Astrocyte of the hippocampus (primary cell): ENCODE measurements around the gene ELMO1.

ENCODE experiments used
- DNase-seq: peaks from one replicate; pipeline ENCODE4 v3.0.0; 2011; ENCODE audit warnings: low read depth, low spot score

ELMO1 gene

GRCh38 chr7:37349979-37350590, 98.6 kb downstream of the ELMO1 start:
- DNase-seq, result no peak

DNA sequence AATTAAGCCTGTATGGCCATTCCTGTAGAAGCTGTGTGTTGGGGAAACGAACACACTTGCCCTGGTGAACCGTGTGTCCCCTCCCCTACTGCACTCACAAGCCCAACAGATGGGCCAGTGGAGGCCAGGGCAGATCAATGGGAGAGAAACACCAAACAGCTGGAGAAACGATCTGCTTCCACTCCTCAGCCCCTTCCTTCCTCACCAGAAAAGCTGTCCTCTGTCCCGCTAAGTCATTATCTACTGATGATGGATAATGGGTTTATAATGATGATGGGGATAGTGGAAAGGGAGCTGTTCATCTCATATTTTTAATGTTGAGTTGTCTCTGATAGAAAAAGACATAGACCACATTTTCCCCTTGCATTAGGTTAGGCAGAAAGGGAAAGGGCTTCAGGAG, 99.7 kb downstream of the ELMO1 start:
- DNase-seq, result no peak

- DNase-seq, result no peak
Observed at GRCh38 chr7:37346761-37347160, 101.9 kb downstream of the ELMO1 start.

DNA sequence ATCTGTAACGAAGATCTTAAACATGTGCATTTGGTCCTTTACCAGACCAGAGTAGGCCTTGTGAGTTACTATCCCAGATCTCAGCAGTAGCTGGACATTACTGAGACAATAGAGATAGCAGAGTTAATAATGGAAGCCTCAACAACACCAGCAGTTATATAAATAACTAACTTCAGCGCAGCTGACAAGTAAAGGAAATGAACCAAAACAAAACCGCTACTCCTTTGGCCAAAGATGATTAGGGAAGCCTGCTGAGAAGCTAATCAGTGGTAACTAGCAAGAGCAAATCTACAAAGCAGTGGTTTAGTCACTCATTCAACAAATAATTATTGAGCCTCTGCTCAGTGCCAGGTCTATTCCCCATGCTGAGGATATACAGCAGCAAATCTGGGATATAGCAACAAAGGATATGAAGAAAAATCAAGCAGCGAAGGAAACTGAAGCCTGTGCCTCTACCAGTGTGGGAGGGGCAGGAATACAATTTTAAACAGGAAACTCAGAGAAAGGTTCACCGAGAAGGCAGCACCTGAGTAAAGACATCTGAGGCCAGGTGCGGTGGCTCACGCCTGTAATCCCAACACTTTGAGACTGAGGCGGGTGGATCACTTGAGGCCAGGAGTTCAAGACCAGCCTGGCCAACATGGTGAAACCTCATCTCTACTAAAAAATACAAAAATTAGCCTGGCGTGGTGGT, 103.6 kb downstream of the ELMO1 start:
- DNase-seq, result no peak

- no peak for DNase-seq
Observed at GRCh38 chr7:37342688-37343471, 105.8 kb downstream of the ELMO1 start.

DNA sequence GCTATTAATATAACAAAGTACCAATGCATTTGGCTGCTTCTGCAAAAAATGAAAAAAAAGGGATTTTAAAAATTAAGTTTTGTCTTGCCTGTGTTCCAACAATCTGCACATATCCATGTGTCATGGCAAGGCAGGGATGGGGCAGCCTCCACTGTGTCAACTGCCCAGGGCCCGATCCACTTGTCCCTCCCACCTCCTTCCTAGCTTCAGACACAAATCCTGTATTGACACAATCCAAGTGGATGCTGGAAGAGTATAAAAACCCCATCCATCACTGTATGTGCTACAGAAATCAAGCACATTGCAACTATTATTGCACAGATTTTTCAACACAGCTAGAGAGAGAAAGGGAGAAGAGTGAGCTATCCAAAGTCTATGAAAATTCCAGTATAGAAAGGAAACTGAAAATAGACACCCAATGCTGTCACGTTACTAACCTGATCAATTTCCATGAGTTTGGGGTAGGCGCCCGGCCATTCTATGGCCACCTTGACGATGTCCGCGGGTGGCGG, 106.4 kb downstream of the ELMO1 start:
- no peak for DNase-seq

DNA sequence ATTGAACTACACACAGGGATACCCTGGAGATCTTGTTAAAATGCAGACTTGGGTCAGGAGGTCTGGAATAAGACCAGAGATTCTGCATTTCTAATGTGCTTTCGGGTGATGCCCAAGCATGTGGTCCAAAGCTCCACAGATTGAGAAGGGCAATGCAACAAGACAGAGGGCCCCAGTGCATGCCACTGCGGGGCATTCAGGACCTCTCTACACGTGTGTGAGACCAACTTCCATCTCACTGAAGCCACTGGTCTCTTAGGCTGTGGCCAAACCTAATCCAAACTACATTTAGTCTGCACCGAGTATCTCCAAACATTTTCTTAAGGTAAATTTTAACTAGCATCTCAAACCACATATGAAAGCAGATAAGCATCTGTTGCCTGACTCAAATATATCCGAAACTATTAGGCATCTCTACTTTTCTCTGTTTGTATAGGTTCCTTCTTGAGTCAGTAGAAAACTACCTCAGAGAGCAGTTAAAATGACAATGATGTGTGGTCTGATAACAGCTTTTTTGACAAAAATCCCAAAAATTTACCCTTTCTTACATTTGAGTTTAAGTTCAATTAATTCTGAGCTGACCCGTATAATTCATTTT, 107.5 kb downstream of the ELMO1 start:
- DNase-seq, result no peak

DNA sequence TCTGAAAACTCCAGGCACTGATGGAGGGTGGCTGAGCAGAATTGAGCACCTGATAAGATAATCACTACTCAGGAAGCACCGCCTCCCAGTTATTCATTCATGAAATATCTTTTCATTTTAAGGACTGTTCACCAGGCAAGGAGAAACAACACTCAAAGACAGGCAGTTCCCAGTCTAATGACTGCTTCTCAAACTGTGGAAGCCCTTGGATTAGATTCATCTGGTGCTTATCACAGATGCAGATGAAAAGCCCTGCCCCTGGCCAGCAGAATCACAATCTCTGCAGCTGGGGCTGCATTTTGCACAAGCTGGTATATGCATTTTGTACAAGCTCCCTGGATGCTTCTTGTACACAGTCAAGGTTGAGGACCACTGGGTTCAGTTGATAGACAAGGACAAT, 109.7 kb downstream of the ELMO1 start:
- no peak for DNase-seq

GRCh38 chr7:37337522-37337921, 111.1 kb downstream of the ELMO1 start:
- no peak for DNase-seq

DNA sequence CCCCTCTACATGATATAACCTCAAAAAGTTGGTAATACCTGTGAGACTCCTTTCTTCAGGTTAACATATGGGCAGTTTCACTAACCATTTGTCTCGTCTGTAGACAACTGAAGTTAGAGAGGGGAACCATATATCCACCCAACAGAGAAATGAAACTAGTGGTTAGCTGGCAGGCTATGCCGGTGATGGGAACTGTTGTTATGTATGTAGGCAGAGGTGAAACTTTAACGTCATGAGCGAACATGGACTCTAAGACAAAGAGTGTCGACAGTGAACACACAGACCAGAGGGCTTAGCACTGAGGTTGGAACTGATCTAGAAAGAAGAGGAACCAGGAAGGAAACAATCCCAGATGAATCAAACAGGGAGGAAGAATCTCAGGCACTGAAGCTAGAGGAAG, 112.4 kb downstream of the ELMO1 start:
- no peak for DNase-seq

- no peak for DNase-seq
Observed at GRCh38 chr7:37333075-37333474, 115.6 kb downstream of the ELMO1 start.

- DNase-seq, result no peak
Observed at GRCh38 chr7:37332243-37333016, 116.2 kb downstream of the ELMO1 start.

GRCh38 chr7:37330775-37331174, 117.9 kb downstream of the ELMO1 start:
- no peak for DNase-seq

- no peak for DNase-seq
Observed at GRCh38 chr7:37329940-37330339, 118.7 kb downstream of the ELMO1 start.

DNA sequence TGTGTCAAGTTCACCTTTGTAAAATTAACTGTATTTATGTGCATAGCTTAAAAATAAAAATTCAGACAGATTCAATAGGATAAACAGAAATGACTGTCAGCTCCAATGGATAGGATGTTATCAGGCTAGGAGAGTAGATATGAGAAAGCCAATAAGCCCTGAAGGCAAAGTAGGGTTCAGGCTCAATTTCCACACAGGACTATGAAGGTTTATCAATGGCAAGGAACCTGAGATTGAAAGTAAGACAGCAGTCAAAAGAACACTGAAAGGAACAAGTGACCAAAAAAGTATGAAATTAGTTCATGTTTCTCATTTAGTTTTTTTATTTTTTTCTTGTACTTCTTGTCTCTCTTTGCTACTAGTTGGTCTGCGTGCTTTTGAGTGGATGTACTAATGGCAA, 121.4 kb downstream of the ELMO1 start:
- no peak for DNase-seq

- no peak for DNase-seq
Observed at GRCh38 chr7:37323966-37324365, 124.7 kb downstream of the ELMO1 start.

GRCh38 chr7:37322831-37323230, 125.8 kb downstream of the ELMO1 start:
- DNase-seq, result no peak

GRCh38 chr7:37320848-37321468, 127.7 kb downstream of the ELMO1 start:
- DNase-seq, result peak; percentile 33

GRCh38 chr7:37320140-37320847, 128.4 kb downstream of the ELMO1 start:
- peak; percentile 57 for DNase-seq

- no peak for DNase-seq
Observed at GRCh38 chr7:37318541-37318940, 130.1 kb downstream of the ELMO1 start.
